Activated CD8-positive, alpha-beta memory T cell treated with anti-CD3 and anti-CD28 coated beads for 48 hours (primary cell): ENCODE results near the gene EHBP1.

Experiments used
- DNase-seq, 3 experiments: peaks; one replicate each; pipeline ENCODE4 v3.0.0-alpha.2; 2020; ENCODE audit warnings: low read depth in 2 of 3, low spot score in 2 of 3

EHBP1 gene

DNA sequence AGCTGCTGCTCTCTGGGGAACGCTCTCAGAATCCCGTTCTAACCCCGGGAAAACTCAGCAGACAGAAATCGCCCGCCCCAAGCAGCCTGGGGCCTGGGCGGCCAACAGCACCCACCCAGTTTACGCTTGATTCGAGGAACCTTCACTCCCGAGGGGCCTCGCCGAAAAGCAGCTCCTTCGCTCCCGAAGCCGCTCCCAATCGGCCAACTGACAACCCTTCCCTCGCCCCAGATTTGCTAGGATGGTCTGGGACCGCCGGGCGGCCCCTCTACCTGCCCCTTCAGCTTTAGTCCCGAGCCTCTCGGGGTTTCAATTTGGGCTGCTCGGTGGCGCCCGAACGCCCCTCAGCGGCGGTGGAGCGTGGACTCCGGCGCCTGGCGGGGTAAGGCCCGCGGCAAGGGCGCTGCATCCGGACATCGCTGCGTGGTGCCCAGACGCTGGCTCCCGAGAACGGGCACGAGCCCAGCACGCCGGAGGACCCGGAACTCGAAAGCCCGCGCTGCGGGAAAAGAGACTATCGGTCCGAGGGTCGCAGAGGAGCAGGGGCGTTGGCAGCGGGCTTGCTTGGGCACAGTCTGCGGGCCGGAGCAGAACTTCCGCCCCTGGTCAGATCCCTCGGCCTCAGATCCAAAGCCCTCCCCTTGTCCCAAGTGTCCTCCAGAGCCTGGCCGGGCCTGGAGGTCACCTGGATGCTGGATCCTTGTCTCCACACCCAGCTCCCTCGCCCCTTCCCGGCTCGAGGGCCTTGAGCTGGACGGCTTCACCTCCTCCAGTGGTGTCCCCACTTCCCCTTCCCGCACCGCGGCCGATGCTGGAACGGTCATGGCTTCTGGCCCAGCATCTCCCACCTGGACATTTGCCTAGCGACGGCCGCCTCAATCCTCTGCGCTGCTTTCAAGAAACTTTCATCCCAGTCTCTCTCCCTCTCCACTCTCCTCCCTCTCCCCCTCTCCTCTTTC is 342.1 kb downstream of the EHBP1 start:
- DNase-seq, result no peak

DNA sequence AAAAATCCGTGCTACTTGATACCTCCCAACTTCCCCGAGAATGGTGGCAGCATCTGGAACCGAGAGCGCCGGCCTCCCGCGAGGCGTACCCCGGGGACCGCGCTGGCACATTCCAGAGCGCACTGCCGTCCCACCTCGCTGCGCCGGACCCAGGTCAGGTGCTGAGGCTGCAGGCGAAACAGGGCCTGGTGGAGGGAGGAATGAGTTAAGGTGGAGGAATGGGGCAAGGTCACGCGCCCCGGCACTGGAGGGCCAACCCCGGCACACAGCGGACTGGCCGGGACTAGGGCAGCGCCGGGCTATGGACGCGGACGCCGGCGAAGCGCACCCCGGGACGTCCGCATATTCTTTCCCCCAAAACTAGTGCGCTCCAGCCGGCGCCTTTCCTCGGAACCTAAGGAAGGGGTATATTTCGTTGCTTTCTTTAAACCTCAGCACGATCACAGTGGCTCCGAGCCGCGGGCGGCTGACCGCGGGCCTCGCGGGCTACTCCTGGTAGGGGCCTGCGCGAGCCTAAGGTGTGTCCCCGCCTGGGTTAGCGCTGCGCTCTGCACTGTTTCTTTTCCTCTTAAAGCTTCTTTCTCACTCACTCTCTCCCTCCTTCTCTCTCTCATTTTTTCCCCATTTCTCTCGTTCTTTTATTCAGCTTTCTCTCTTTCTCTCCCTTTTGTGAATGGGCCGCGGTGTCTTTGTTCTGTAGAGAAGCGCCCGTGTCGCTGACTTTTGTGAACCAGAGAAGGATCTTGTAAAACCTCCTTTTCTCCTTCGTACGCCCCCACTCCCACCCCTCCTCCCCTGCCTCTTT is 343.1 kb downstream of the EHBP1 start:
- DNase-seq, result no peak

DNA sequence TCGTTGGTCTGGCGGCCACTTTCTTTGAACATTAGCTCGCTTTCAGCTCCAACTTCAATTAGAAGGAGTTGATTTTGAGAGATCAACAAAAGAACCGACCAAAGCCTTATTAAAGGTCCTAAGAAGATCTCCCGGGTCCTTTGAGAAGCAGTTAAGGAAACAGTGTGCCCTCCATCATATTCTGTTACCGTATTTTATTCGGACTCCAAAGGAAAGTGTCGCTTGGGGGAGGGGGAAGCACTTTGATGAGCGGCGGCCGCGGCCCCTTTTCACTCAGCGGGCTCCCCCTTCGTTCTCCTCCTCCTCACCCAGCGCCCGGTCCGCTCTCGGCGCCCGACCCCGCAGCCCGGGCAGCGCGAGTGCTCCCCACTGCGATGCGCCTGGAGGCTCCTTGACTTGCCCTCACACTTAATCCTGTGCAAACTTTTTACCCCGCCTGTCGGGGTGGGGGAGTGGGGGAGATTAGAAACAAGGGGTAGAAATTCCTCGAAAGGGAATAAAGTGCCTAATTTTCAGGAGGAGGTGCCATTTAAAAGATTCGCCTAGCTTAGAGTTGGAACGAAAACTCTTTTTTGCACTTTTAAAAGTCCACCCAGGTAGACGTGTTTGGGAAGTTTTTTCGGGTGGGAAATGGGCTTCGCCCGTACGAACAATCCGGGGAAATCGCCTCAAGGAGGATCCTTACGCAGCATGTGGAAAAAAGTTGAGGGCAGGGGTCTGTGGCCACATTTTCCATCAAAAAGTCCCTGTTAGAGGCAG is 343.9 kb downstream of the EHBP1 start:
- peak in 1 of 3 experiments; percentile 10 for DNase-seq

DNA sequence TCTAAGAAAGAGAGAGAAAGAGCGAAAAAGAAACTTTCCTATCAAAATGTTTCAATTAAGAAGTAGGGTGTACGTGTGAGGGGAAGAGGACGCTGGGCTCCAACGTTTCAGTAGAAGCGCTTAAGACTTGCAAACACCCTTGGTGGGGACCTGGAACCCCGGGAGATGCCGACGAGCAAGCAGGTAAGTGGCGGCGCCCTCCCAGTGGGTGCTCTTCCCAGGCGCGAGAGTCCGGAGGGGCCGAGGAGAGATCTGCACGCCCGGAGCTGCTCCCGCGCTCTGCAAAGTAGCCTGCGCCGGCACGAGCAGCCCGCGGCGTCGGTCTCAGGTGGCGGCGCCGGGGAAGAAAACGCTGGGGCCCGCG is 344.4 kb downstream of the EHBP1 start:
- peak in 1 of 3 experiments; percentile 11 for DNase-seq

DNA sequence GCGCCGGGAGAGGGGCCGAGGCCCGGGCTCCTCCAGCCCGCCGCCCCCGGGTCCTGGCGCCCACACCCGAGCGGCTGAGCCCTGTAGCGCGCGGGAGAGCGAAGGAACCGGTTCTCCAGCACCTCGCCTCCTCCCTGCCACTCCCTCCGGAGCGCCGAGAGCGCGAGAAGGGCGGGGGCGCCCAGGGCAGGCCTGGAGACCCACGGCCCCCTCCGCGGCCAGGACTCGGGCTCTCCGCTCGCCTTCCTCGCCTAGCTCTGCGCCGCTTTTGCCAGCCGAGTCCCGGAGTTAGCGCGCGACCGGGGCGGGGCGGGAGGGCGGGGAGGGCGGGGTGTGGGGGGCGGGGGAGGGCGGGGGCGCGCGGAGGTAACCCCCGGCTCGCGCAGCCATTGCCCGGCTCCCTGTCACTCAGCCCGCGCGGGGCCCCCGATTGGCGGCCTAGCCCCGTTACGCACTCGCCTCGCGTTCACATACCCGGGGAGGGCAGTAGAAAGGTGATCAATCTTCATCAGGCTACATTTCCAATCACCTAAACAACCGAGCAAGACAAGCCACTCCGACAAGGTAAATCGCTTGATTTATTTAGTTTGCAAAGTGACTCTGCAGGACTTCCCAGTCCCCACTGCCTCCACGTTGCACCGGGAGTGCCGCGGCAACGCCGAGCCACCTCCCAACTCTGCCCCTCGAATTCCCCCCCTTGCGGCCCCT is 345.0 kb downstream of the EHBP1 start, which contains the start of gene OTX1:
TSS of gene OTX1 (plus strand) at position 497 of the 708 bp plus-strand sequence. CDS start 2,161 bp downstream, outside the sequence.
- peak in 2 of 3 experiments; percentile 26 to 28 for DNase-seq

DNA sequence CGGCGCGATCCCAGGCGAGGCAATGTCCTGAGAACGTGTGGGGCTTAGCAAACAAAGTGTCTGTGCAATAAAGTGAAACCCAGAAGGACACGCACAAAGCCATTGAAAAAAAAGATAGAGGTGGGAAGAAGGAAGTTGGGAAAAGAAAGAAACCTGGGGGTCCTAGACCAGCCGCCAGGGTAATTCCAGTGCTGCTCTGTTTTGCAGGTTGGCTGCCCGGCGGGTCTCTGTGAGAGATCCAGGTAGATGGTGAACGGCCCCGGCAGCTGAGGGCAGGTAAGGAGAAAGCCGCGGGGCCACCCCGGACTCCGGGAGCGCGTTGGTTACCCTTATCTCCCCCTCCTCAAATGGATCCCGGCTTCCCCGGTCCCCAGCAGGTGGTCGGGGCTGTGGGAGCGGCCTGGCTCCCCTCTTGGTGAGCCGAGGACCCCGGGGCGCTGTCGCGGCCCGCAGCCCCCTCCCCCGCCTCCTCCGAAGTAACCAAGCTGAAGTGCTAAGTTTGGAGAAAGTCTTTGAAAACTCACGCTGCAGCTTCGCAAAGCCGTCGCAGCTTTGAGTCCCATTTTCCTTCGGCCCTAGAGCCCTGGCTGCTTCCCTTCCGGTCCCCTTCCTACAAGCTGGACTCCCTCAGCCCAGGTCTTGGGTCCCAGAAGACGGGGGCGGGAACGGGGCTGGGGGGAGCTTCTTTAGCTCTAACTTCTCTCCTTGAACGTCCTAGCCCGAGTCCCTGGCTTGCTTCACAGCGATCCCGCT is 345.7 kb downstream of the EHBP1 start:
- DNase-seq, result no peak

DNA sequence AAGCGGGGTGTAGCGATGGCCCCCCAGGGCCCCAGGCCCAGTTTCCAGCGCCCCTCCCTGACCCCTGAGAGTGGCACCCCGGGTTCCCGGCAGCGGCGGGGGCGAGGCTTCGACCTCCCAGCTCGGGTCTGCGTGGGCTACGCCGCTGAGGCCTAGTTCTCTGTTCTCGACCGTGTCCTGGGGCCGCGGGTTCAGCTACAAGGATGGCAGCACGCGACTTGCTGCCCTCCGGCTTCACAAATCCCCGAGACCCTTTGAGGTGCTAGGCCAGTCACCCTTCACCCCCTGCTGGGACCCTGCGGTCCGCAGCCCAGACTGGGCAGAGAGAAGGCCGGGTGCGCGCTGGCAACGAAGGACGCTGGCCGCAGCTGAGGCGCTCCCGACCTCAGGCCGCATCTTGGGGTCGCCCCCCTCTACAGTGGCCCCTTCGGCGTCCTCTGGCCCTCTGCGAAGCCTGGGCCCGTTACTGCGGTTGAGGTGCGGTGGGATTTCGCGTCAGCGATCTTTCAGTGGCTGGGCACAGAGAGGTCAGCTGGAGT is 346.4 kb downstream of the EHBP1 start:
- DNase-seq, result no peak

DNA sequence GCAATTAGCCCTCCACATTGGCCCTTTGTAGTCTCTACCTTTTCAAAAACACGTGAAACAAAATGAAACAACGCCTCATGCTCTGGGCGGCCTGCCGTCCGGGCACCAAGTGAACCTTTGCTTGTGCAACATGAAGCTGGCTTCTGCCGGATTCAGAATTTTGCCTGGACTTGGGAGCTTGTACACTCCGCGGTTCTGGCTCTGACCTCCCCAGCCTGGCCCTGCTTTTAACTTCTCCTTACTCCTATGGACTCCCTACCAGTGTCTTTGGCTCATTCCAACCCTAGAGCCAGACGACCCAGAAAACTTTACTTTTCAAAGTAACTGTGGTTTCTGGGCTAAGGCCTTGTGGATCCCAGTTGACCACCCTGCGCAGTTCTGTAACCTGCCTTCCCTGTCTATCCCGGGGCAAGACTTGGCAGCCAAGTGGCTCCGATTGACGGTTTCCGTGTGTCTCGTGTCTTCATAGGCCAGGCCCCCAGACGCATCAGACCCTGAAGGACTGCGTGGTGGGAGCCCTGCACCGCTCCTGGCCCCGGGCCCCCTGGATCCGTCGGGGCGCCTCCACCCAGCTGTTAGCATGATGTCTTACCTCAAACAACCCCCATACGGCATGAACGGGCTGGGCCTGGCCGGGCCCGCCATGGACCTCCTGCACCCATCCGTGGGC is 347.0 kb downstream of the EHBP1 start:
- no peak for DNase-seq

DNA sequence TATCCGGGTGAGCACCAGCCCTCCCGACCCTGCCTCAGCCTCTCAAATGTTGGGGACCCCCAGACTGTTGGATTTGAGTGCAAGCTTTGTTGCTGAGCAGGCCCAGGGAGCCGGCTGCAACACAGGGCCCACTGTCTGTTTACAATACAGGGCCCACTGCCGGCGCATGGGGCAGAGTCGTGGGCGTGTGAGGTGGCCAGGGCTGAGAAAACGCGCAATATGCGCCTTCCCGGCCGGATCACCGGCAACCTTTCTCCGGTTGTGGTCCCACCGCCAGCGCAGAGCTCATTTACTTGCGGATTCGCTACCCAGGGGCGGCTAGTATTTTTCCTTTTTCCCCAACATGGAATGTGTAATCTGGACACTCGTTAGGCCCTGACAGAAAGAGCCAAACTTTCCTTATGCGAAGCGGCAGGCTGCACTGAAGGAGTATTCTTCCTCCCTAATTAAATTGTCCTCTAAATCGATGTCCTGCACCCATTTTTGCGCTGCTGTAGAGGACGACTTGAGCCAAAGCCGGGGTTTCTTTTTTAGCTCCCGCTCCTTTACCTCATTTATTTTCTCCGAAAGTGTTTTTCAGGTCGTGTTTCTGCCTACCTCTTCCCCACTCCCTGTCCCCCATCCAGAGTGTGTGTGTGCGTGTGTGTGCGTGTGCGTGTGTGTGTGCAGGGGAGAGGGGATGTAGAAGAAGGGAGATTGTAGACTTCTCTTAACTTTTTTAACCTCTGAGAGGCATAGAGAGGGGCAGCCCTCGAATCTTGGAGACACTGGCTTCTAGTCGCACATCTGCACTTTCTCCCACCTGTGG is 347.8 kb downstream of the EHBP1 start:
- no peak for DNase-seq

DNA sequence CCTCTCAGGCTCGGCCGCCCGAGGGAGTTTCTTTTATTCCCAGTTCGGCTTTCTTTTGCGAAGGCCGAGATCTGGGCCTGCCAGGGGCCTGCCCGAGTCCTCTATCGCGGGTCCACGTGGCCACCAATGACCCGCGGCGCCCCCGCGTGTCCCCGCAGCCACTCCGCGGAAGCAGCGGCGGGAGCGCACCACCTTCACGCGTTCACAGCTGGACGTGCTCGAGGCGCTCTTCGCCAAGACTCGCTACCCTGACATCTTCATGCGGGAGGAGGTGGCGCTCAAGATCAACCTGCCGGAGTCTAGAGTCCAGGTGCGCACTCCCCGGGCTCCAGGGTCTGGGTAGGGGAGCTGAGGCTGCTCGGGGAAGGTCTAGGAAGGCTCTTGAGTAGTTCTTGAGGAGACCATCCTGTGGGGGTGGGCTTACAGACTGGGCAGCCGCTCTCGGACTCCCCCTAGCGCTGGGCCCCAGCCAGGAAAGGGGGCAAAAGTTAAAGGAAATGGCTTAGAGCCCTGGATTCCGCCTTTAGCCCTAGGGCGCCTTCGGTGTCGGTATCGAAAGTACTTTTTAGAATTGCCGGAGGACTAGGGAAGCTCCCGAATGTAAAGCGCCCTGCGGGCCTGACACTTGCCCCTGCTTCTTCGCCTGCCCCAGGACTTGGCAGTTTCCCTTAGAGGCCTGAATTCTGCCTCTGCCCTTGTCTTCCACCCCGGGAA is 348.5 kb downstream of the EHBP1 start:
- no peak for DNase-seq

DNA sequence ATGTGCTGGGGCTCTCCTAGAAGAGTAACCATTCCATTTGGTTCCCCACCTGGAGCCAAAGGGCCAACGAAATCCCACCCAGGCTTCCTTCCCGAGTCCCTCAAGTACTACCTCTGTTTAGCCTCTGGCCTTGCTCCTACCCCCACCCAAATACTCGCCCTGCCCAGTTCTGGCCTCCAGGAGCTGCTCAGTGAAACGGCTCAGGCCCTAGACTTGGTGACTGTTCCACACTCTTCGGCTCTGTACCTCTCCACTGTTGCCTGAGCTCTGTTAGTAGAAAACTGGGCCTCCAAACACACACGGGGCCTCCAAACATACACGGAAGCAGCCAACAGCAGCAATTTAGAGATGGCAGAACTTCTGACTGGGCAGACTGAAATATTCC is 349.3 kb downstream of the EHBP1 start:
- DNase-seq, result no peak

DNA sequence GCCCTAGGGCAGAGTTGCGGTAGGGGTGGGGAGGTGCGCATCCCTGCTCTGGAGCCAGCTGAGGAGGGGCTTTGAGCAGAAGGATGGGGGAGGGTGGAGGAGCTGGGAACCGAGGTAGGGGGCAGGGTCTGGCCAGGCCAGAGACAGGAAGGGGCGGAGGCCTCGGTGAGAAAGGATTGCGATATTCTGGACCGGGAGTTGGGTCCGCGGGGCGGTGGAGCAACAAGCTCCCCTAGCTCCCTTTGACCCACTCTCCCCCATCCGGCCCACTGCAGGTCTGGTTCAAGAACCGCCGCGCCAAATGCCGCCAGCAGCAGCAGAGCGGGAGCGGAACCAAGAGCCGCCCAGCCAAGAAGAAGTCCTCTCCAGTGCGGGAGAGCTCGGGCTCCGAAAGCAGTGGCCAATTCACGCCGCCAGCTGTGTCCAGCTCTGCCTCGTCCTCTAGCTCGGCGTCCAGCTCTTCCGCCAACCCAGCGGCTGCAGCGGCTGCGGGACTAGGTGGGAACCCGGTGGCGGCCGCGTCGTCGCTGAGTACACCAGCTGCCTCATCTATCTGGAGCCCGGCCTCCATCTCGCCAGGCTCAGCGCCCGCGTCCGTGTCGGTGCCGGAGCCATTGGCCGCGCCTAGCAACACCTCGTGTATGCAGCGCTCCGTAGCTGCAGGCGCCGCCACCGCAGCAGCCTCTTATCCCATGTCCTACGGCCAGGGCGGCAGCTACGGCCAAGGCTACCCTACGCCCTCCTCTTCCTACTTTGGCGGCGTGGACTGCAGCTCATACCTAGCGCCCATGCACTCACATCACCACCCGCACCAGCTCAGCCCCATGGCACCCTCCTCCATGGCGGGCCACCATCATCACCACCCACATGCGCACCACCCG is 350.0 kb downstream of the EHBP1 start:
- no peak for DNase-seq

DNA sequence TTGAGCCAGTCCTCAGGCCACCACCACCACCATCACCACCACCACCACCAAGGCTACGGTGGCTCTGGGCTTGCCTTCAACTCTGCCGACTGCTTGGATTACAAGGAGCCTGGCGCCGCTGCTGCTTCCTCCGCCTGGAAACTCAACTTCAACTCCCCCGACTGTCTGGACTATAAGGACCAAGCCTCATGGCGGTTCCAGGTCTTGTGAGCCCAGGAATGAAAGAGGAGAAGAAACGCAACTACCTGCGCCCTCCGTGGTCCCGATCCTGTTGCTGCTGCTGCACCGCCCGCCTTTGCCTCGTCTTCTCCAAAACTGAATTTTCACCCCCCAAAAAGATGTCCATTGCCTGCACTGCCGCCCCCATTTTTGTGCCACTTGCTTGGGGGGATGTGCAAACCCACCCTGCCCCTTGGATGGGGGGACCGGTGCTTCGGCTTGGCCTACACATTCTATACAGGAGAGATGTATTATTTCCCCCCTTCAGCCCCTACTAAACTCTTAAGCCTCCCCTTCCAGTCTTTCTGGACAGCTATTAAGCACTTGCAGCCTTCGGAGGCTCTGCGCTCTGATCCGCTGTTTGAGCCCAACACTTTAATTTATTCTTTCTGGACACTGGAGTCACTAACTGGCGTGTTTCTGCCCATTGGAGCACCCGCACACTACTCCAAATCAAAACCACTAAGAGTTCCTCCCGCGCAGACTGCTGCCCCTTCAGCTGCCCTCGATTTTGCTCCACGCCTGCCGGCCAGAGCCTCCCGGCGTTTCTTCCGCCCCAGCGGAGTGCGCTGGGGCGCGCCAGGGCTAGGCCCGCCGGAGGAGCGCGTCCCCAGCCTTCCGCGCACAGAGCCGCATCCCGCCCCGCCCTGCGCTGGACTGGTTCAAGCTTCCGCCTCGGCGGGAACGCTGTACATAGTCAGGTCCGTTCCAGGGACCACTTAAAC is 350.9 kb downstream of the EHBP1 start:
- no peak for DNase-seq

DNA sequence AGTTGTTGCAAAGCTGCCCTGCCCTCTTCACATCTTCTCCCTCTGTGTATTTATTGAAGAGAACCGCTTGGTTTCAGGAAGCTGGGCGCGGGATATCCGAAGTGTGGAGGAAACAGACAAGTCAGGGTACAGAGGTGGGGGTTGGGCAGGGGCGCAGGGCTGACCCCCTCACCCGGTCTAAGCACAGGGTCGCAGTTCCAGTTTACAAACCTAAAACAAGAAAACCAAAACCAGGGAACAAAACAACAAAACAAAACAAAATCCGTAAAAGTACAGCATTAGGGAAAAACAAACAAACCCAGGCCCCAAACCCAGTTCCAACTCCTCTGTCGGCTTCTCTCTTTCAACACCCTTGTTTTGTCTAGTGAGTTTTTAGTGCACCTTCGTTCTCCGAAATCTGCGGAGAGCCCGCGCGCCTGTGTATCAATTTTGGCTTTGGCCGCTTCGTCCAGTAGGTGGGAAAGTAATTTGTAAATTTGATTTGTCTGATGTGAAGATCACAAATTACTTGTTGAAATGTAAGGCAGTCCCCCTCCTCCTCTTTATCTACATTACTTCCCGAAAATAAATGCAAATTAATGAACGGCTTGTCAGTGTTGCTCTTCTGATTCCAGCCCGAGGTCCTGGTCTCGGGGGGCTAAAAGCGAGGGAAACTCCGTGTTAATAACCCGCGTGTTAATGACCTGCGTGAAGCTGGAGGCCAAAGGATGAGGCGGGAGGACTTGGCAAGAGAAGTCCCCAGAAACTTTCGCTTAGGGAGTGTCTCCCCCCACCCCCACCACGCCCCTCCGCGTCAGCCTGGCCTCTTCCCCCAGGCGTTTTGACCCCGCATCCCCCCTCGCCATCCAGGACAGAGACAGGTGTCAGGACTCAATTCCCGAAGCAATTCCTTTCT is 352.0 kb downstream of the EHBP1 start:
- no peak for DNase-seq
